VCaP (cell line): ENCODE data around the gene ITGA11.

ENCODE experiments used
- H3K27ac ChIP-seq: fragments of 450-650 bp; 2 replicates; pipeline ENCODE4 v1.5.1; 2017
- CTCF ChIP-seq: fragments of 450-650 bp; conservative IDR thresholded peaks from 2 replicates; pipeline ENCODE4 v1.5.1; 2017; ENCODE audit warnings: mild to moderate bottlenecking, moderate library complexity

The ITGA11 gene

GRCh38 chr15:68278345-68278594 lies 153.7 kb downstream of the ITGA11 start:
- peak overlapping the region; percentile 98 for H3K27ac ChIP-seq

GRCh38 chr15:68277603-68278344 lies 154.2 kb downstream of the ITGA11 start, which contains the start of gene FEM1B:
Gene FEM1B, plus strand, starts transcription at chr15:68277745. Its CDS starts 673 bp downstream, at chr15:68278418.
- peak within 1 kb of the TSS; percentile 98 for H3K27ac ChIP-seq
- no peak for TF ChIP-seq CTCF

More at GRCh38 chr15:68278345-68278594, 153.7 kb downstream of the ITGA11 start:
- peak; percentile 69 for TF ChIP-seq CTCF

GRCh38 chr15:68277131-68277602 lies 154.8 kb downstream of the ITGA11 start:
- peak overlapping the region; percentile 98 for H3K27ac ChIP-seq
- TF ChIP-seq CTCF, result no peak

- peak overlapping the region; percentile 98 for H3K27ac ChIP-seq
Measured at GRCh38 chr15:68276668-68277067, 155.3 kb downstream of the ITGA11 start.

GRCh38 chr15:68275165-68275746 lies 156.7 kb downstream of the ITGA11 start:
- no peak overlapping the region for H3K27ac ChIP-seq
- TF ChIP-seq CTCF, result no peak

More at GRCh38 chr15:68276668-68277067, 155.3 kb downstream of the ITGA11 start:
- TF ChIP-seq CTCF, result no peak

- no peak for TF ChIP-seq CTCF
- H3K27ac ChIP-seq, result no peak overlapping the region
Measured at GRCh38 chr15:68274201-68274848, 157.6 kb downstream of the ITGA11 start.

- no peak for TF ChIP-seq CTCF
- no peak overlapping the region for H3K27ac ChIP-seq
Measured at GRCh38 chr15:68272721-68273271, 159.2 kb downstream of the ITGA11 start.
